ENCODE results near the gene ABHD18.
"Not testable (repeated sequence)": the region's sequence is repeated elsewhere in the genome, so short reads cannot be mapped to it uniquely, and the experiment has no call there.

ABHD18 gene

DNA sequence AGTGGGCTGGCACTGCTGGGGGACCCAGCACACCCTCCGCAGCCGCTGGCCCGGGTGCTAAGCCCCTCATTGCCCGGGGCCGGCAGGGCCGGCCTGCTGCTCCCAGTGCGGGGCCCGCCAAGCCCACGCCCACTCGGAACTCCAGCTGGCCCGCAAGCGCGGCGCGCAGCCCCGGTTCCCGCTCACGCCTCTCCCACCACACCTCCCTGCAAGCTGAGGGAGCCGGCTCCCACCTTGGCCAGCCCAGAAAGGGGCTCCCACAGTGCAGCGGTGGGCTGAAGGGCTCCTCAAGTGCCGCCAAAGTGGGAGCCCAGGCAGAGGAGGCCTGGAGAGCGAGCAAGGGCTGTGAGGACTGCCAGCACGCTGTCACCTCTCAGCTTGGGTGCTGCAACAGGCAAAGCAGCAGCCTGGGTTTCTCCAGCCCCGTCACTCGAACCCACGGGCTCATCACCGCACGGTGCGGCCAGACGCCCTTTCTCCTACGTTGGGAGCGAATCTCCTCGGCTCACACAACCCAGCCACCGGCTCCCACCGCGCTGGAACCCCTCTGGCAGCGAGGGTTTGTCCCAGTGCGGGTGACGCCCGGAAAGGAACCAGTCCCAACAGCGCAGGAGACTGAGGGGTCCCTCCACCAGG lies 662 bp upstream of the ABHD18 start:
- peak overlapping the region in 1 of 2 experiments; percentile 95 for H3K4ac ChIP-seq (ENCODE audit: low read depth in 1 of 2, low read length in 2 of 2)
- not testable (repeated sequence) for H3K27me3 ChIP-seq (ENCODE audit: control insufficient read depth in 1 of 2, insufficient read depth in 1 of 2, low read length in 2 of 2); H3K9me3 ChIP-seq (ENCODE audit: control insufficient read depth, low read length)

DNA sequence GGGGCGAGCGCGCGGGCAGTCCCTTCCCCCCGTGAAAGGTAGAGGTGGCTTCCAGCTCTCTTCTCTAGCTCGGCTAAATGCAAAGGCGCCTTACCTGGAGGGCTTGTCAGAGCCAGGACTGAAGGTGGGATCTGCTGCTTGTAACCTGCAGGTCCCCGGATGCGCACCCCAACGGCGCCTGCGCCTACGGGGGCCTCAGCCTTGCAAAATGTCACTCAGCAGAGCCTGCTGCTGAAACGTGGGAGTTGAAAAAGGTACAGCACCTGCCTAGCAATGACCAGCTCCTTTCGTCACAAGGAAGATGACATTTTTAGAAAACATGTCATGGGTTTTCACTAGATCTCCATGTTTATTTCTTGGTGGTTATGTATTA lies 583 bp downstream of the ABHD18 start:
- peak overlapping the region; percentile 48 for H4K91ac ChIP-seq (ENCODE audit: low read length)
- H3K4me2 ChIP-seq (ENCODE audit: low read length, poor library complexity, severe bottlenecking) = peak overlapping the region; percentile 65
- H2BK12ac ChIP-seq (ENCODE audit: low read length in 2 of 2) = no peak overlapping the region
- H3K4me1 ChIP-seq (ENCODE audit: control insufficient read depth, insufficient read depth, low read depth, low read length) = peaks cover 7% of the 10 kb centered on the region
- H2AK5ac ChIP-seq (ENCODE audit: low read length, severe bottlenecking) = no peak overlapping the region
- peak overlapping the region in 1 of 2 experiments; percentile 45 for H3K4ac ChIP-seq (ENCODE audit: low read depth in 1 of 2, low read length in 2 of 2)
- H2BK5ac ChIP-seq (ENCODE audit: low read depth, low read length, poor library complexity, severe bottlenecking) = no peak overlapping the region
- H3K27ac ChIP-seq (ENCODE audit: low read length, poor library complexity, severe bottlenecking) = peak overlapping the region; percentile 90
- H4K8ac ChIP-seq (ENCODE audit: low read length) = peak overlapping the region; percentile 33
- H3K23ac ChIP-seq (ENCODE audit: low read length in 2 of 2) = peak overlapping the region in 1 of 2 experiments; percentile 0
- H3K14ac ChIP-seq (ENCODE audit: low read length in 2 of 2) = no peak overlapping the region
- 2% methylated on average over 15 of the region's 15 CpGs for WGBS
- H3K4me3 ChIP-seq (ENCODE audit: insufficient read depth in 1 of 2, low read depth in 1 of 2, low read length in 2 of 2) = peak overlapping the region; percentile 70 to 98
- DNase-seq = peak; percentile 40
- H3K9ac ChIP-seq (ENCODE audit: low read length) = peak overlapping the region; percentile 94
- H3K27me3 ChIP-seq (ENCODE audit: control insufficient read depth in 1 of 2, insufficient read depth in 1 of 2, low read length in 2 of 2) = no peaks in the 10 kb centered on the region
- peaks cover 17% of the 10 kb centered on the region for H3K79me1 ChIP-seq (replicated peaks; ENCODE audit: low read length, poor library complexity, severe bottlenecking)
- H2BK120ac ChIP-seq (ENCODE audit: low read depth, low read length) = no peak overlapping the region
- peak overlapping the region; percentile 82 for H2AFZ ChIP-seq (ENCODE audit: low read depth, low read length)
- H3K18ac ChIP-seq (ENCODE audit: low read depth in 1 of 2, low read length in 2 of 2) = peak overlapping the region; percentile 22 to 65
- H3K36me3 ChIP-seq (ENCODE audit: control insufficient read depth in 1 of 2, insufficient read depth in 2 of 2, low read depth in 1 of 2, low read length in 2 of 2) = peaks cover 0 to 7% of the 10 kb centered on the region in 2 experiments
- no peak overlapping the region for H2BK15ac ChIP-seq (ENCODE audit: low read depth, poor library complexity, severe bottlenecking)
- H3K9me3 ChIP-seq (ENCODE audit: control insufficient read depth, low read length) = no peaks in the 10 kb centered on the region

More for the DNA sequence above, 662 bp upstream of the ABHD18 start:
- Histone ChIP-seq H3K4me2 (ENCODE audit: low read length, poor library complexity, severe bottlenecking) (peak overlapping the region; percentile 70), H2BK120ac (ENCODE audit: low read depth, low read length) (peak overlapping the region; percentile 54), H3K9ac (ENCODE audit: low read length) (peak overlapping the region; percentile 94), H3K18ac (ENCODE audit: low read depth in 1 of 2, low read length in 2 of 2) (peak overlapping the region; percentile 76 to 84), H2AFZ (ENCODE audit: low read depth, low read length) (peak overlapping the region; percentile 87), H3K4me3 (ENCODE audit: insufficient read depth in 1 of 2, low read depth in 1 of 2, low read length in 2 of 2) (peak overlapping the region; percentile 70 to 98), H2BK12ac (ENCODE audit: low read length in 2 of 2) (peak overlapping the region; percentile 19 to 21), H3K27ac (ENCODE audit: low read length, poor library complexity, severe bottlenecking) (peak overlapping the region; percentile 96), H4K91ac (ENCODE audit: low read length) (peak overlapping the region; percentile 87), H4K8ac (ENCODE audit: low read length) (peak overlapping the region; percentile 98), H3K23ac (ENCODE audit: low read length in 2 of 2) (peak overlapping the region in 1 of 2 experiments; percentile 34), H3K14ac (ENCODE audit: low read length in 2 of 2) (peak overlapping the region in 1 of 2 experiments; percentile 89)
- not testable (repeated sequence) for H2AK5ac ChIP-seq (ENCODE audit: low read length, severe bottlenecking); H3K79me1 ChIP-seq (replicated peaks; ENCODE audit: low read length, poor library complexity, severe bottlenecking); H2BK15ac ChIP-seq (ENCODE audit: low read depth, poor library complexity, severe bottlenecking); DNase-seq; H3K36me3 ChIP-seq (ENCODE audit: control insufficient read depth in 1 of 2, insufficient read depth in 2 of 2, low read depth in 1 of 2, low read length in 2 of 2); H3K4me1 ChIP-seq (ENCODE audit: control insufficient read depth, insufficient read depth, low read depth, low read length); H2BK5ac ChIP-seq (ENCODE audit: low read depth, low read length, poor library complexity, severe bottlenecking)
- under 1% methylated on average over 32 of the region's 41 CpGs for WGBS

DNA sequence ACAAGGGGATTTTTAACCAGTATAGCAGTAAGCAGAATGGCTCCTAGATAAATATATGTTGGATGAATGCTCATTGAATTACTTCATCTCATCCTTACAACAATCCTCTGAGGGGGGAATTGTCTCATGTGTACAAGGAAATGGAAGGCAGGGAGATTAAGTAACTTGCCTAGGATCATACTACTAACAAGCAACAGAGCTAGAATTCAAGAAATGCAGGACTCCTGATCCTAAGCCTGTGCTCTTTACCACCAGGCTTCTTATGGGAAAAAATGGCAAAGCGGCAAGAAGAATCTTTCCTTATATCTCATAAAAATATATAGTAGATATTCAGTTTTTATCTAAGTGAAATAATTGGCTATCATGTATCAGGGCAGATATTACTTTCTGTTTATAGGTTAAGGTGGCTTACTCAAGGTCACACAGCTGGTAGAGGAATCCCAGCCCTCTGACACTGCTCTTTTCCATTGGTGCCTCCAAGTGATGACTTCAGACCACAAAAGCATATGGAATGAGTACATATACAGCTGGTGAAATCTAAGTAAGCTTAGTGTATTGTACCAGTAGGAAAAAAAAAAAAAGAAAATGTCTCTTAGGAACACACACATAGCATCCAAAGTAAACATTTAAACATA lies 2.1 kb downstream of the ABHD18 start:
- Histone ChIP-seq H3K27ac (ENCODE audit: low read length, poor library complexity, severe bottlenecking) (no peak overlapping the region), H2BK15ac (ENCODE audit: low read depth, poor library complexity, severe bottlenecking) (no peak overlapping the region), H3K4me3 (ENCODE audit: insufficient read depth in 1 of 2, low read depth in 1 of 2, low read length in 2 of 2) (no peak overlapping the region), H3K79me1 (replicated peaks; ENCODE audit: low read length, poor library complexity, severe bottlenecking) (peaks cover 22% of the 10 kb centered on the region), H2AFZ (ENCODE audit: low read depth, low read length) (no peak overlapping the region), H3K36me3 (ENCODE audit: control insufficient read depth in 1 of 2, insufficient read depth in 2 of 2, low read depth in 1 of 2, low read length in 2 of 2) (peaks cover 0 to 7% of the 10 kb centered on the region in 2 experiments), H2AK5ac (ENCODE audit: low read length, severe bottlenecking) (no peak overlapping the region), H3K9ac (ENCODE audit: low read length) (no peak overlapping the region), H4K91ac (ENCODE audit: low read length) (no peak overlapping the region), H3K18ac (ENCODE audit: low read depth in 1 of 2, low read length in 2 of 2) (no peak overlapping the region), H2BK120ac (ENCODE audit: low read depth, low read length) (no peak overlapping the region), H3K4me1 (ENCODE audit: control insufficient read depth, insufficient read depth, low read depth, low read length) (peaks cover 5% of the 10 kb centered on the region), H3K14ac (ENCODE audit: low read length in 2 of 2) (no peak overlapping the region), H4K8ac (ENCODE audit: low read length) (no peak overlapping the region), H3K23ac (ENCODE audit: low read length in 2 of 2) (no peak overlapping the region), H3K9me3 (ENCODE audit: control insufficient read depth, low read length) (no peaks in the 10 kb centered on the region), H3K4ac (ENCODE audit: low read depth in 1 of 2, low read length in 2 of 2) (no peak overlapping the region), H3K4me2 (ENCODE audit: low read length, poor library complexity, severe bottlenecking) (no peak overlapping the region), H3K27me3 (ENCODE audit: control insufficient read depth in 1 of 2, insufficient read depth in 1 of 2, low read length in 2 of 2) (no peaks in the 10 kb centered on the region), H2BK12ac (ENCODE audit: low read length in 2 of 2) (no peak overlapping the region), H2BK5ac (ENCODE audit: low read depth, low read length, poor library complexity, severe bottlenecking) (no peak overlapping the region)
- WGBS = no CpG with 5 or more reads among the region's 1 CpG
- peak; percentile 47 for DNase-seq

DNA sequence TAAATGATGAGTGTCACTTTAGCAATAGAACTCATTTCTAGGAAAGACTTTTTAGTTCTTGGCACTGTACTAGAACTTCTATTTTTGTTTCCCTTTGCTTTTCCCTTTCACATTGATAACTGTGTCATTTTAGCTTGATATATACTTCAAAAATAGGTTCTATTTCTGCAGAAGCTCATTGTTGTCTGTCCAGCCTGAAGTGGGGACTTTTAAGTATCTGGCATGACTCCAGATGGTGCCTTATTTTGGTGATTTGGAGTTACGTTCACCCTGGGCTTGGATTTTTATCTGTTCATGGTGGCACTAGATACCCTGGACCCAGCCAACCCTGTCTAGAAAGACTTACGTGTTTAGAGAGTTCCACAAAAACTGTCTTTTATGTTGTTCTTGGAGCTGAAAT lies 3.4 kb downstream of the ABHD18 start:
- Histone ChIP-seq H2BK15ac (ENCODE audit: low read depth, poor library complexity, severe bottlenecking) (no peak overlapping the region), H3K14ac (ENCODE audit: low read length in 2 of 2) (no peak overlapping the region), H3K18ac (ENCODE audit: low read depth in 1 of 2, low read length in 2 of 2) (no peak overlapping the region), H2AFZ (ENCODE audit: low read depth, low read length) (no peak overlapping the region), H2BK120ac (ENCODE audit: low read depth, low read length) (no peak overlapping the region), H3K9ac (ENCODE audit: low read length) (no peak overlapping the region), H3K4ac (ENCODE audit: low read depth in 1 of 2, low read length in 2 of 2) (no peak overlapping the region), H3K36me3 (ENCODE audit: control insufficient read depth in 1 of 2, insufficient read depth in 2 of 2, low read depth in 1 of 2, low read length in 2 of 2) (peaks cover 3 to 7% of the 10 kb centered on the region in 2 experiments), H3K4me3 (ENCODE audit: insufficient read depth in 1 of 2, low read depth in 1 of 2, low read length in 2 of 2) (no peak overlapping the region), H3K9me3 (ENCODE audit: control insufficient read depth, low read length) (no peaks in the 10 kb centered on the region), H3K27ac (ENCODE audit: low read length, poor library complexity, severe bottlenecking) (no peak overlapping the region), H2BK12ac (ENCODE audit: low read length in 2 of 2) (no peak overlapping the region), H2BK5ac (ENCODE audit: low read depth, low read length, poor library complexity, severe bottlenecking) (no peak overlapping the region), H4K8ac (ENCODE audit: low read length) (no peak overlapping the region), H4K91ac (ENCODE audit: low read length) (no peak overlapping the region), H3K79me1 (replicated peaks; ENCODE audit: low read length, poor library complexity, severe bottlenecking) (peaks cover 25% of the 10 kb centered on the region), H2AK5ac (ENCODE audit: low read length, severe bottlenecking) (no peak overlapping the region), H3K23ac (ENCODE audit: low read length in 2 of 2) (no peak overlapping the region), H3K4me2 (ENCODE audit: low read length, poor library complexity, severe bottlenecking) (no peak overlapping the region), H3K4me1 (ENCODE audit: control insufficient read depth, insufficient read depth, low read depth, low read length) (peaks cover 2% of the 10 kb centered on the region), H3K27me3 (ENCODE audit: control insufficient read depth in 1 of 2, insufficient read depth in 1 of 2, low read length in 2 of 2) (no peaks in the 10 kb centered on the region)
- WGBS = 69% methylated on average over 1 of the region's 2 CpGs
- no peak for DNase-seq

All from mesenchymal stem cell (in vitro differentiated cells and primary cell).